ENCODE measurements around the gene R3HDM1.

DNA sequence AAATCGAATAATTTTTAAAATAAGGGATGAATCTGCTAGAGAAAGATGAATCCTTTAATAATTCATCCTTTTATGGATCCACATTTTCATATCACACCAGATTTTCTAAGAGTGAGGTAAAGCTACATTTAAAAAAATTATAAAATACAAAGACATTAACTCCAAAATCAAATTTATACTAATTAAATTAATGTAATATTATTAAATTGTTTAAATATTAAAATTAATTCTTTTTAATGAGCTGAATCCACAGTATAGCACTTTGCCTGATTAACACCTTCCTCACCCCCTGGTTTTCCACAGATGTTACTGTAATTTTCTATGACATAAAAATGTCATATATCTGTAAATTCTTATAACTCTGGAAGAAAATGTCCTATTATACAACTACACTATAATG, 26.5 kb upstream of the R3HDM1 start:
- TF ChIP-seq, protein P1, sequence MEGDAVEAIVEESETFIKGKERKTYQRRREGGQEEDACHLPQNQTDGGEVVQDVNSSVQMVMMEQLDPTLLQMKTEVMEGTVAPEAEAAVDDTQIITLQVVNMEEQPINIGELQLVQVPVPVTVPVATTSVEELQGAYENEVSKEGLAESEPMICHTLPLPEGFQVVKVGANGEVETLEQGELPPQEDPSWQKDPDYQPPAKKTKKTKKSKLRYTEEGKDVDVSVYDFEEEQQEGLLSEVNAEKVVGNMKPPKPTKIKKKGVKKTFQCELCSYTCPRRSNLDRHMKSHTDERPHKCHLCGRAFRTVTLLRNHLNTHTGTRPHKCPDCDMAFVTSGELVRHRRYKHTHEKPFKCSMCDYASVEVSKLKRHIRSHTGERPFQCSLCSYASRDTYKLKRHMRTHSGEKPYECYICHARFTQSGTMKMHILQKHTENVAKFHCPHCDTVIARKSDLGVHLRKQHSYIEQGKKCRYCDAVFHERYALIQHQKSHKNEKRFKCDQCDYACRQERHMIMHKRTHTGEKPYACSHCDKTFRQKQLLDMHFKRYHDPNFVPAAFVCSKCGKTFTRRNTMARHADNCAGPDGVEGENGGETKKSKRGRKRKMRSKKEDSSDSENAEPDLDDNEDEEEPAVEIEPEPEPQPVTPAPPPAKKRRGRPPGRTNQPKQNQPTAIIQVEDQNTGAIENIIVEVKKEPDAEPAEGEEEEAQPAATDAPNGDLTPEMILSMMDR (IDR thresholded peaks at IDR 0.05), result no peak
- no peak for TF ChIP-seq POLR2A (IDR thresholded peaks at IDR 0.05)

Measured in heart left ventricle (tissue), 13 donors.